ENCODE results near the gene PRDM11.

PRDM11 gene

DNA sequence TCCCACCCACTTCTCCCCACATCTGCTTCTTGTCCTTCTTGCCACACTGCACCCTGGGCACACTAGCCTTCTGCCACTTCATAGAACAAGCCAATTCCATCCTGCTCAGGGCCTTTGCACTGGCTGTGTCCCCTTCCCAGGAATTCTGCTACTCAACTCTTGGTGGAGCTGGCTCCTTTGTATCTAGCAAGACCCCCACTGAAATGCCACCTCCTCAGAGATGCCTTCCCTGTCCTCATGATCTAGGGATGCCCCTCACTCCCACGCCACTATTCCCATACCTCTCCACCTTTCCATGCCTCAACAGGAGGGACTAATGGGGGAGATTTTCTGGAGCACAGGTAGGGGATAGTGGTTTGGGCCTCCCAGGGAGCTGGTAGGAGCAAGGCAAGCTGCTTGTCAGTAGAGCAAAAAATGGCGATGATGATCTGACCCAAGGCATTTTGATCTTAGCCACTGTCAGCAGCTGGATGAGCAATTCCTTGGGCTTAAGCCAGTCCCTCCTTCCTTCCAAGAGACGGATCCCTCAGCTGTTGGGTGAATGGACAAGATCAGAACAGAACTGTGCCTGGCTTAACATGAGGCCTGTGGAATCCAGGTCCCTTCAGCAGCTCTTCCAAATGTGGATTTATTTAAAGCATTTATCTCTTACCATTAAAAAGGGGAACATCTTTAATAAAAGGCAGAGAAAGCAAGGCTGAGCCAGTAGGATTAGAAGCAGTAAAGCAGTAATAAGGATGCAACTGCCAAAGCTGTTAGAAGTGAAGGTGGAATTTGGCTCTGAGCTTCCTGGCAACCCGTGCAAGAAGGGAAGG lies 4.0 kb upstream of the PRDM11 start:
- no peak for DNase-seq

DNA sequence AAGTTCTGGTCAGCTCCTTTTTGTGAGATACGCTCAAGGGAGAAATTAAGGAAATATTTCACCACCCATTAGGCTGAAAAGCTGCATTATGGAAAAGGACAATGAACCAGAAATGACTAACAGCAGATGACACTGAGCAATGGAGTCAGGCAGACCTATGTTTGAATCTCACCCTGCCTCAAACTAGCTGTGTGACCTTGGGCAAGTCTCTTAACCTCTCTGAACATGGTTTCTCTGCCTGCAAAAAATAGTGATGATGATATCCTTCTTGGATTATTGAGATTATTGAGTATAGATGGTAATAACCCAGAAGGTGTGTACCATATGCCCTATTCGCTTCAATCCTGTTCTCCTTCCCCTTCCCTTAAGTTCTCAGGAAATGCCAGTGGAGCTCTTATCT lies 2.9 kb upstream of the PRDM11 start:
- DNase-seq = no peak

GRCh38 chr11:45144126-45145082 lies 2.0 kb upstream of the PRDM11 start:
- peak; percentile 19 for DNase-seq

DNA sequence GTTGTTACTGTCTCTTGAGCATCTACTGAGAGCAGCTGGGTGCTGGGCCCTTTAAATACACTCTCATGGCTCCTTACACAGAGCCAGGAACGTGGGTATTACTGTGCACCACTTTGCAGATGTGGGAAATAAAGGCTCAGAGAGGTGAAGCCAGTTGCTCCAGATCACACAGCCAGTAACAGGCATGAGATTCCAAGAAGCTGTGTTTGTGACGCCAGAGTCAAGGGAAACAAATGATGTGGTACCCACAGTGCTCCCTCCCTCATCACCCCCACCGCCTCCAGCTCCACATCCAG lies 1.4 kb upstream of the PRDM11 start:
- DNase-seq = no peak

DNA sequence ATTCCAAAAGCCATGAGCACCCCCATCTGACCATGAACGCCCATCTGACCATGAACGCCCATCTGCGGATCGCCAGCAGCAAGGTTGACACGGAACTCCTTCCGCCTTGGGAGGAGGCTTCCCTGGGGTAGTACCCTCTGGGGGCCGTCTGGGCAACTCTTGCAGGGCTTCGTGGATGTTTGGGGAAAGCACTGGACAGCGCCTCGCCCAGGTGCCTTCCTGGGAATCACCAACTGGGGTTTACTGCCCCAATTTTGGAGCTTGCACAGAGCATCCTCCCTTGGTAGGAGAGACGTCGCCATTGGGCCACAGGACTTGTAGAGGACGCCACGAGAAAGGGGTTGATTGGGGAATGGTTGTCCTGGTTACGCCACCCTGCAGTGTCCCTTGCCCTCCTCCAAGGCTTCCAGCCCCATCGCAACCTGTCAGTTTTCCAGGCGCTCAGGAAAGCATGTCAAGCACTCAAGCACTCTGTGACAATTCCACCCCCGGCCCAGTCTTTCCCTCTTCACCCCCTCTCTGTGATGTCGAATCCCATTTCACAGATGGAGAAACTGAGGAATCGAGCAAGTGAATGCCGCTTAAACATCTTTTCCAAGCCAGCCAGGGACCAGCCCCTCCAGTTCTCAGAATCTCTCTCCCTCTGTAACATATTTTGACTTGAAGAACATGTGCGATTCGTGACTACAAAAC lies 914 bp upstream of the PRDM11 start:
- DNase-seq = peak; percentile 59

DNA sequence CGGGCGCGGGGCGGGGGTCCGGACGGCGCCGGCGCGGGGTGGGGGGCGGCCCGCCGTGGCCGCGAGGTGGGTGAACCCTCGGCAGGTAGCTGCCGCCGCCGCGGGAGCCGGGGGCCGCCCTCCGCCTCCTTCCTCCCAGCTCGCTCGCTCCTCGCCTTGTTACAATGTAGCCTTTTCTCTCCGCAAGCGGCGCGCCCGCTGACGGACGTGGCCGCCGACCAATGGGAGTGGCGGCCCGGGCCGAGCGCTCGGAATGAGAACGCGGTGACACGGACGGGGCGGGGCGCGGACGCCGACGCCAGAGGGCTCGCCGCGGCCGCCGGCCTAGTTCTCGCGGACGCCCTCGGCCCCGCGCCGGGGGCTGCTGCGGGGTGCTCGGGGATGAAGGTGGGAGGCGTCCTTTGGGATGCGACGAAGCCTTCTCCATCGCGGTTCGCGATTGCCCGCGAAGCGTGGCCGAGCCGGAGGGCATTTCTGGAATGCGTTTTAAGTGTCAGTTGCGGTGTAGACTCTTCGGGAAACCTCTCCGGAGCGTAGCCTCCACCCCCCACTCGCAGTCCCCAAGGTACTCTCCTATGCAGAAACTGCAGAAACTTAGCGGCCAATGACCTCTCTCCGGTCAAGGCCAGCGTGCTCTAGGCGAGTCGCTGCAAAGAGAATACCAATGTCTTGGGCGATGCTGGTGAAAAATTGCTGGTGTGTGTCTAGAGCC lies 734 bp downstream of the PRDM11 start:
- peak; percentile 95 for DNase-seq

- DNase-seq = no peak
Measured at GRCh38 chr11:45147891-45148675, 1.6 kb downstream of the PRDM11 start.

DNA sequence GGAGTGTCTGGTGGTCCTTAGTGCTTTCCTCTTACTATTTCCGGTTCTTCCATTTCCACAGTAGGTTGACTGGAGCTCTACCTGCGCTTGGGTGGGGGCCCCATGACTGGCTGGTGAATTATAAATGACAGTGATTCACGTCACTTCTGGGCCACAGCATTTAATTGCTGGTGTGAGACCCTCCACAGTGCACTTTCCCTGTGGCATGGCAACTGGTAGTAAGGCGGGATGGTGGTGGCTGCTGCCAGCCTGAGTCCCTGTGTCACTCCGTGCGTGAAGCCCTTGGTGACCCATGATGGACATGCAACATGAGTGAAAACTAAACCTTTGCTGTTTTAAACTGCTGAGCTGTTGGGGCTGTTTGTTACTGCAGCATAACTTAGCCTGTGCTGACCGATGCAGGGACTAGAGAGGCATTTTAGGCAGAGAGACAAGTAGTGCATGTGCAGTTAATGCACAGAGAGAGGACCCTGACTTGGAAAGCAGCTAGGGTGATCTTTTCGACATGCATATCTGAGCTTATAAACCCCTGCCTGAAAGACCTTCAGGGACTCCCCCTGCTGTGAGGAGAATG lies 3.1 kb downstream of the PRDM11 start:
- DNase-seq = no peak

- DNase-seq = no peak
Measured at GRCh38 chr11:45150301-45150700, 3.9 kb downstream of the PRDM11 start.

DNA sequence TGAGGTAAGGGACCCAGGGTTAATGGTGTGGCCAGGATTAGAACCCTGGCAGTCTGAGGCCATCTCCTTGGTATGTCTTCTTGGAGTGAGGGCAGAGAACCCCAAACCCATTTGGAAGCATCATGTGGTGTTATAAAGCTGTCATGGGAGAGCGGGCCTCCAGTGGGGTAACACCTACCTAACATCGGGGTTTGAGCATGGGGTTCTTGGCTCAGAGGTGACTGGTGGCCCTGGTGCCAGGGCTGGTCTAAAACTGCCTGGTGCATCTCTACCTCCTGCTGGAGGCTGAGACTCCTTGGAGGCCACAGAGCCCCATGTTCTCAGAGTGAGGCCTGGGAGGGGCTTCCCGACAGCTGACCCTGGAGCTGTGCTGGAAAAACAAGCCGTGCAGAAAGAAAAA lies 4.5 kb downstream of the PRDM11 start:
- DNase-seq = no peak

- DNase-seq = no peak
Measured at GRCh38 chr11:45151362-45151982, 5.0 kb downstream of the PRDM11 start.

DNA sequence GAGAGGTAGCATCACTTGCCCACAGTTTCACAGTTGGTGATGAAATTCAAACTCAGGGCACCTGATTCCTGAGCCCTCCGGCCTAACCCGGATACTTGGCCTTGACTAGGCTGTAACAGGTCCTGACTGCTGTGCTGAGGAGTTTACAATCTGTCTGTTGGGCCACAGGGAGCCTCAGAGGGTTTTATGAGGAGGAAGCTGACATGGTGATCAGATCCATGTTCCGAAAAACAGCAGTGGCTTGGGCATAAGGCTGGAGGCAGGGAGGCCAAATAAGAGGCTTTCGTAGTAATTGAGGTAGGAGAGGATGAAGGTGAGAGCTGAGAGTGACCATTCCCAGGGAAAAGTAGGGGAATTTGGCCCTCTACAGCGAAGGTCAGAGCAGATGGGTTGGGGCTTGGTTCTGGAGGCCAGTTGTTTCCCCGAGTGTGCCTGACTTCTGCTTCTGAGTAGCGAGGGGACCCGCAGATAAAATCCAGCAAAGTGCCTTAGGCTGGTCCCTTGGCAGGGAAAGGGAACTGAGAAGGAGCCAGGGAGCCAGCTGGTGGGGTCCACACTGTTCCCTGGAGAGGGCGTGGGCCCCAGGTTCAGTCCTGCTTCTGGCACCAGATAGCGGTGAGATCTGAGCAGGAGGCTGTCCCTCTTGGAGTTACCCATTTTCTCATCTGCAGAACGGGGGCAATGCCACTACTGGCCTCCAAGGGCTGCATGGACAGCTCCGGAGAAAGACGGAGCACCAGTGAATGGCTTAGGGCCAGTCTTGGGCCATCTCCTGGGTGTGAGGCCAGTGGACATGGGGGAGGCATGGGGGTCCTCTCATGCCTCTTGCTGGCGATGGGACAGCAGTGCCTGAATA lies 6.5 kb downstream of the PRDM11 start:
- DNase-seq = no peak

DNA sequence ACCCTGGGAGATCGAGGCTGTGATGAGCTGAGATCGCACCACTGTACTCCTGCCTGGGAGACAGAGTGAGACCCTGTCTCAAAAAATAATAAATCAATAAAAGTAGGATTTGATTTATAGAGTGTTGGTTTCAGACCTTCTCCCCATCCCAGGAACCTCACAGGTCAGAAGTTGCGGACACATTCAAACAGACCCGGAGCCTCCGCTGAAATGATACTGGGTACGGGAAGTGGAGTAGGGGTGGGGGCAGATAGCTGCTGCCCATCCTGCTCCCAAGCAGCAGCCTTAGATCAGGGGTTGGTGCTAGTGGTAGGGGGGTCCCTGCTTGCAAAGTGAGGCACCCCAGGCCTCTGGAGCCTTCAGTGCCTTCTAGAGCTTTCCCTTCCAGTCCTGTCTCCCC lies 7.8 kb downstream of the PRDM11 start:
- no peak for DNase-seq

DNA sequence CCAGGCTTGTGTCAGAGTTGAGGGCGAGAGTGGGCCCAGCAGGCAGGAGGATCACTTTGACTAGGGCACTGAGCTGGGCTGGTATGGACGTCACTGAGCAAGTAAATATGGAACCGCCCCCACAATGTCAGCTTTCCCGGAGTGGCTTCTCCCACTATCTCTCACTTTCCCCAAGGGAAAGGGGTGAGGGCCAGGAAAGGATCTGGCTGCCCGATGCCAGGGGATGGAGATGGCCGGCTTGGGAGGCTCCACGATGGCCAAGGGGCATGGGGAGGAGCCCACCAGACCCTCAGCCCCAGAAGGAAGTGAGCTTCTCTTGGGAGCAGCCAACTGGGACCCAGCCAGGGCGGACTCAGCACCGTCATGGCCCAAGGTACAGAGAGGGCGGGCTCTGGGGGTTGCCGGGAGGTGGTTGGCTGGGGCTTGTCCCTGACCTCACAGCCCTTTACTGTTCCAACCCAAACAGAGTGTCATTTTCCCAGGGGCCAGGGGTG lies 8.7 kb downstream of the PRDM11 start:
- no peak for DNase-seq

DNA sequence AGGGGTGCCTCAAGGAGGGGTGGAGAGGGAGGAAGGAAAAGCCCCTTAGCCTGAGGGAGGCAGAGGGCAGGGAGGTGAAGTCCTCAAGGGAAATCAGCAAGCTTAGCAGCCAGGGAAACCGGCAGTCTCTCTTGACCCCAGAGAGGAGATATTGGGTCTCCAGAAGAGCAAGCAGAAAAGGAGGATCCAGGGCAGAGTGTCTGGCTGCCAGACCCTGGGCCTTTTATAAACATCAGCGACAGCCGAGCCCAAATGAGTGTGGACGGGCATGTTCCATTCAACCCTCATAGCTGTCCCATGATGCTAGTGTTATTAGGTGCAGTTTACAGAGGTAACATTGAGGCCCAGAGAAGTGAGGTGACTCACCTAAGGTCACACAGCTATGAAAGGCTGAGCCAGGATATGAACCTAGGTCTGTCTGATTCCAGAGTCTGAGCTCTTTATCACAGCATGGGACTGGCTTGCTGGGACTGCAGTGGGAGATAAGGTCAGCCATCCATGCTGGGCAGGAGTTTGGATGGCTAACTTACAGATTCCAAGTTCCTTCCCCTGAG lies 9.3 kb downstream of the PRDM11 start:
- no peak for DNase-seq

DNA sequence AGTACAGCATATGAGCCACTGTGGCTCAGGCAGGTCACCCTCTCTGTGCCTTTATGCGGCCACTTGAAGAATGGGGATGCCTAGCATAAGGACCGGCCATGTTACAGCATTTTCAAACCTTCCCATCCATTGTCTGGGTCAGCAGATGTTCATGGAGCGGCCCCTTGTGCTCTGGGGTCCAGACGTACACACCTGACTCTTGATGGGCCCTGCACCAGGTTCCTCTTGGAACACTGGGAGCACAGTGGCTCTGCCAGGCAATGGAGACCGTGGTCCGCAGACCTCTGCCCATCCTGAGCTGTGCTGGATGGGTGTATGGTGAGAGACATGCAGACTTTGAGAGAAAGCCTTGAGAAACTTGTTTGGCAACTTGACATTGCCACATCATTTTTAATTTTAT lies 9.8 kb downstream of the PRDM11 start:
- DNase-seq = peak; percentile 17

GRCh38 chr11:45156741-45157140 lies 10.3 kb downstream of the PRDM11 start:
- DNase-seq = peak; percentile 21

DNA sequence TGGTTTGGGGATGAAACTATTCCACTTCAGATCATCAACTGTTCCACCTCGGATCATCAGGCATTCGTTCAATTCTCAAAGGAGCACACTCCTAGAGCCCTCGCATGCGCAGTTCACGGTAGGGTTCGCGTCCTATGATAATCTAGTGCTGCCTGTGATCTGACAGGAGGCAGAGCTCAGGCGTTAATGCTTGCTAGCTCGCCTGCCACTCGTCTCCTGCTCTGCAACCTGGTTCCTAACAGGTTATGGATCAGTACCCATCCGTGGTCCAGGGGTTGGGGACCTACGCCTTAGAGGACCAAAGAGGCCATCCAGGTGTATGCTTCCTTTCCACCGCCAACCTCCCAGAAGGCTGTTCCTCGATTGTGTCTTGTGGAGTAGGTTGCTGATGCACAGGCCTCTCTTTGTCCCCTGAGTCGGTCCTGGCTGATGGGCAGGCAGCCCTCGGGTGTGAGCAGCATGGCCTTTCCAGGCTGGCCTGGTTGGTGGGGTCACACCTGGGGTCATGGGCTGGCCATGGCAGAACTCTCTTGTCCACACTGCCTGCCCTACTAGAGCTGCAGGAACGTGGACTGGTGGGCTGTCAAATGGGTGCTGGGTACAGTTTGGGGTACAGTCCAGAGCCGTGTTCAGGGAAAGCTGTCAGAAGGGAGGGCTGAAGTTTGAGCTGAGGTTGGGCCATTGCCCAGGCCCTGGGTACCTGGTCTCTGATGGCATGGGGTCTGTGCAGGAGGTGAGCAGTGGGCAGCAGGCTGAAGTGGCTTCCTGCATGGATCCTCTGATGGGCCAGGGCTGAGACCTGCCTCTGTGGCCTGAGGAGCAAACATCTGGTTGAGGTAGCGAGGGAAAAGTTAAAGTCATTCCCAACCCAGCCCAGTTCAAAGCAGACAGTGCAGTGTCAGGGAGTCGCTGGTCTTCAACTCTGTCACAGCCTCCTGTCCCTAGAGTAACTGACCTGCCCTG lies 11.1 kb downstream of the PRDM11 start:
- peak; percentile 39 for DNase-seq

Data from right forelimb (tissue), 1 donor.